HG02973 (cell line): Measurements from ENCODE around the gene MKRN2OS.

Experiments used
- ATAC-seq: cut with Tn5 transposase; IDR thresholded peaks from one replicate; pipeline ENCODE4 v1.9.1; 2021; ENCODE audit warnings: moderate library complexity; ENCODE audit not compliant: unreplicated experiment

Gene MKRN2OS

GRCh38 chr3:12545473-12545791, at the start of gene MKRN2OS:
MKRN2OS (minus strand) TSS chr3:12545499; CDS start chr3:12545464, 35 bp downstream.
- ATAC-seq = no peak

- no peak for ATAC-seq
Observed at GRCh38 chr3:12593473-12593872, 48.2 kb upstream of the MKRN2OS start.

- no peak for ATAC-seq
Observed at GRCh38 chr3:12591997-12592715, 46.9 kb upstream of the MKRN2OS start.

- ATAC-seq = no peak
Observed at GRCh38 chr3:12591456-12591855, 46.2 kb upstream of the MKRN2OS start.

- no peak for ATAC-seq
Observed at GRCh38 chr3:12590096-12590495, 44.8 kb upstream of the MKRN2OS start.

GRCh38 chr3:12588039-12589009, 43.0 kb upstream of the MKRN2OS start:
- no peak for ATAC-seq

- ATAC-seq = no peak
Observed at GRCh38 chr3:12586403-12586802, 41.1 kb upstream of the MKRN2OS start.

GRCh38 chr3:12585970-12586369, 40.7 kb upstream of the MKRN2OS start:
- no peak for ATAC-seq

- ATAC-seq = no peak
Observed at GRCh38 chr3:12585181-12585580, 39.9 kb upstream of the MKRN2OS start.

GRCh38 chr3:12584083-12584482, 38.8 kb upstream of the MKRN2OS start:
- ATAC-seq = no peak

GRCh38 chr3:12583280-12583679, 38.0 kb upstream of the MKRN2OS start:
- no peak for ATAC-seq

- no peak for ATAC-seq
Observed at GRCh38 chr3:12582730-12583129, 37.4 kb upstream of the MKRN2OS start.

- ATAC-seq = no peak
Observed at GRCh38 chr3:12579905-12580304, 34.6 kb upstream of the MKRN2OS start.

- ATAC-seq = no peak
Observed at GRCh38 chr3:12579456-12579855, 34.2 kb upstream of the MKRN2OS start.

- no peak for ATAC-seq
Observed at GRCh38 chr3:12578742-12579141, 33.4 kb upstream of the MKRN2OS start.

- ATAC-seq = no peak
Observed at GRCh38 chr3:12577379-12577778, 32.1 kb upstream of the MKRN2OS start.

- no peak for ATAC-seq
Observed at GRCh38 chr3:12574661-12575060, 29.4 kb upstream of the MKRN2OS start.

- no peak for ATAC-seq
Observed at GRCh38 chr3:12574131-12574530, 28.8 kb upstream of the MKRN2OS start.

GRCh38 chr3:12571986-12572385, 26.7 kb upstream of the MKRN2OS start:
- no peak for ATAC-seq

- ATAC-seq = no peak
Observed at GRCh38 chr3:12569836-12570235, 24.5 kb upstream of the MKRN2OS start.

- ATAC-seq = no peak
Observed at GRCh38 chr3:12568747-12569146, 23.4 kb upstream of the MKRN2OS start.

GRCh38 chr3:12566976-12567375, 21.7 kb upstream of the MKRN2OS start:
- no peak for ATAC-seq
